ENCODE results near the gene PCDHAC2.

Gene PCDHAC2

GRCh38 chr5:140926443-140927227, 39.6 kb upstream of the PCDHAC2 start:
- no peak overlapping the region for H3K9ac ChIP-seq (ENCODE audit: low read length)

GRCh38 chr5:140927228-140927573, 39.1 kb upstream of the PCDHAC2 start:
- Histone ChIP-seq H3K4me3 (ENCODE audit: low read length) (no peak overlapping the region), H3K27ac (ENCODE audit: low read length) (no peak overlapping the region), H3F3A (ENCODE audit: insufficient read depth, low read length) (no peaks in the 10 kb centered on the region), H3K9ac (ENCODE audit: low read length) (no peak overlapping the region), H3K9me3 (replicated peaks; ENCODE audit: insufficient read depth, low read length) (no peaks in the 10 kb centered on the region), H3K36me3 (replicated peaks; ENCODE audit: insufficient read depth, low read length) (no peaks in the 10 kb centered on the region), H3K4me2 (ENCODE audit: low read depth, low read length) (no peak overlapping the region), H4K20me1 (ENCODE audit: insufficient read depth, low read length) (no peaks in the 10 kb centered on the region), H2AFZ (ENCODE audit: low read length) (no peak overlapping the region), H3K27me3 (replicated peaks; ENCODE audit: insufficient read depth, low read length) (no peaks in the 10 kb centered on the region), H3K4me1 (ENCODE audit: low read length) (no peaks in the 10 kb centered on the region), H3K9me2 (replicated peaks; ENCODE audit: insufficient read depth, low read length) (no peaks in the 10 kb centered on the region), H3K79me2 (ENCODE audit: low read length) (no peaks in the 10 kb centered on the region)
- no peak for DNase-seq
- TF ChIP-seq EZH2phosphoT487 (IDR thresholded peaks at IDR 0.05; ENCODE audit: low read length) (no peak), CTCF (IDR thresholded peaks at IDR 0.05; ENCODE audit: low read length) (no peak), EZH2 (optimal IDR thresholded peaks at IDR 0.05; ENCODE audit: low read depth, low read length) (no peak)

More at GRCh38 chr5:140926443-140927227, 39.6 kb upstream of the PCDHAC2 start:
- no peaks in the 10 kb centered on the region for H3F3A ChIP-seq (ENCODE audit: insufficient read depth, low read length)
- H3K9me2 ChIP-seq (replicated peaks; ENCODE audit: insufficient read depth, low read length), result no peaks in the 10 kb centered on the region
- no peaks in the 10 kb centered on the region for H3K27me3 ChIP-seq (replicated peaks; ENCODE audit: insufficient read depth, low read length)
- TF ChIP-seq CTCF (IDR thresholded peaks at IDR 0.05; ENCODE audit: low read length), result no peak
- no peaks in the 10 kb centered on the region for H3K36me3 ChIP-seq (replicated peaks; ENCODE audit: insufficient read depth, low read length)
- no peak overlapping the region for H2AFZ ChIP-seq (ENCODE audit: low read length)
- H3K4me2 ChIP-seq (ENCODE audit: low read depth, low read length), result no peak overlapping the region
- no peaks in the 10 kb centered on the region for H3K9me3 ChIP-seq (replicated peaks; ENCODE audit: insufficient read depth, low read length)
- H3K4me1 ChIP-seq (ENCODE audit: low read length), result no peaks in the 10 kb centered on the region
- DNase-seq, result no peak
- no peaks in the 10 kb centered on the region for H3K79me2 ChIP-seq (ENCODE audit: low read length)
- H3K4me3 ChIP-seq (ENCODE audit: low read length), result no peak overlapping the region
- no peak overlapping the region for H3K27ac ChIP-seq (ENCODE audit: low read length)
- H4K20me1 ChIP-seq (ENCODE audit: insufficient read depth, low read length), result no peaks in the 10 kb centered on the region

GRCh38 chr5:140934964-140935606, 31.2 kb upstream of the PCDHAC2 start:
- Histone ChIP-seq H3K9me2 (replicated peaks; ENCODE audit: insufficient read depth, low read length) (no peaks in the 10 kb centered on the region), H3K79me2 (ENCODE audit: low read length) (no peaks in the 10 kb centered on the region), H3K27ac (ENCODE audit: low read length) (no peak overlapping the region), H3K9me3 (replicated peaks; ENCODE audit: insufficient read depth, low read length) (no peaks in the 10 kb centered on the region), H3K4me1 (ENCODE audit: low read length) (no peaks in the 10 kb centered on the region), H3K27me3 (replicated peaks; ENCODE audit: insufficient read depth, low read length) (no peaks in the 10 kb centered on the region), H3K4me2 (ENCODE audit: low read depth, low read length) (no peak overlapping the region), H2AFZ (ENCODE audit: low read length) (no peak overlapping the region), H3K9ac (ENCODE audit: low read length) (no peak overlapping the region), H3K4me3 (ENCODE audit: low read length) (no peak overlapping the region), H4K20me1 (ENCODE audit: insufficient read depth, low read length) (no peaks in the 10 kb centered on the region), H3F3A (ENCODE audit: insufficient read depth, low read length) (no peaks in the 10 kb centered on the region), H3K36me3 (replicated peaks; ENCODE audit: insufficient read depth, low read length) (no peaks in the 10 kb centered on the region)
- no peak for DNase-seq
- no peak for TF ChIP-seq EZH2 (optimal IDR thresholded peaks at IDR 0.05; ENCODE audit: low read depth, low read length)
- TF ChIP-seq EZH2phosphoT487 (IDR thresholded peaks at IDR 0.05; ENCODE audit: low read length), result no peak
- no peak for TF ChIP-seq CTCF (IDR thresholded peaks at IDR 0.05; ENCODE audit: low read length)

Data from MM.1S (cell line).